Measurements from ENCODE around the gene OPN5.

GRCh38 chr6:47851091-47851490, 69.3 kb downstream of the OPN5 start:
- TF ChIP-seq CTCF (IDR thresholded peaks at IDR 0.05): no peak
- no peak for TF ChIP-seq POLR2A (IDR thresholded peaks at IDR 0.05)
